Breast epithelium (tissue), 3 donors: ENCODE measurements around the gene VIT.

Experiments used
- POLR2A ChIP-seq: fragments of 450-650 bp; IDR thresholded peaks from one replicate; pipeline ENCODE4 v1.6.1; 2016; ENCODE audit warnings: antibody characterized with exemption, mild to moderate bottlenecking, moderate library complexity
- TF ChIP-seq, protein P1 (sequence below), 3 donors: fragments of 450-650 bp; IDR thresholded peaks; one replicate each; pipeline ENCODE4 v1.5.1; 2016 to 2017; ENCODE audit warnings: antibody characterized with exemption in 3 of 3, mild to moderate bottlenecking in 3 of 3, moderate library complexity in 3 of 3

- TF ChIP-seq, protein P1, sequence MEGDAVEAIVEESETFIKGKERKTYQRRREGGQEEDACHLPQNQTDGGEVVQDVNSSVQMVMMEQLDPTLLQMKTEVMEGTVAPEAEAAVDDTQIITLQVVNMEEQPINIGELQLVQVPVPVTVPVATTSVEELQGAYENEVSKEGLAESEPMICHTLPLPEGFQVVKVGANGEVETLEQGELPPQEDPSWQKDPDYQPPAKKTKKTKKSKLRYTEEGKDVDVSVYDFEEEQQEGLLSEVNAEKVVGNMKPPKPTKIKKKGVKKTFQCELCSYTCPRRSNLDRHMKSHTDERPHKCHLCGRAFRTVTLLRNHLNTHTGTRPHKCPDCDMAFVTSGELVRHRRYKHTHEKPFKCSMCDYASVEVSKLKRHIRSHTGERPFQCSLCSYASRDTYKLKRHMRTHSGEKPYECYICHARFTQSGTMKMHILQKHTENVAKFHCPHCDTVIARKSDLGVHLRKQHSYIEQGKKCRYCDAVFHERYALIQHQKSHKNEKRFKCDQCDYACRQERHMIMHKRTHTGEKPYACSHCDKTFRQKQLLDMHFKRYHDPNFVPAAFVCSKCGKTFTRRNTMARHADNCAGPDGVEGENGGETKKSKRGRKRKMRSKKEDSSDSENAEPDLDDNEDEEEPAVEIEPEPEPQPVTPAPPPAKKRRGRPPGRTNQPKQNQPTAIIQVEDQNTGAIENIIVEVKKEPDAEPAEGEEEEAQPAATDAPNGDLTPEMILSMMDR (IDR thresholded peaks at IDR 0.05) = no peak
- TF ChIP-seq POLR2A = no peak
Measured at GRCh38 chr2:36731941-36732672, 35.6 kb downstream of the VIT start.
